KMS-11 (cell line): ENCODE measurements around the gene SLC29A4.
A peak's percentile ranks its signal among the peaks of the same experiment; 100 is the strongest.

Experiments
- H2AFZ ChIP-seq: fragments of 200-600 bp; sonication (generic); 2 replicates; pipeline ENCODE4 v1.6.1; 2016; ENCODE audit warnings: antibody characterized with exemption, mixed run types, low read depth
- H3K27ac ChIP-seq: fragments of 200-600 bp; sonication (generic); 2 replicates; pipeline ENCODE4 v1.6.1; 2016; ENCODE audit warnings: mild to moderate bottlenecking, mixed run types
- H3K27me3 ChIP-seq: fragments of 200-600 bp; sonication (generic); 2 replicates; pipeline ENCODE4 v1.6.1; 2017; ENCODE audit warnings: mild to moderate bottlenecking, low read depth, mixed run types, moderate library complexity; ENCODE audit not compliant: insufficient read depth
- H3K36me3 ChIP-seq: fragments of 200-600 bp; sonication (generic); 2 replicates; pipeline ENCODE4 v1.6.1; 2017; ENCODE audit warnings: mild to moderate bottlenecking, mixed run types; ENCODE audit not compliant: insufficient read depth
- H3K4me1 ChIP-seq: fragments of 200-600 bp; sonication (generic); 2 replicates; pipeline ENCODE4 v1.6.1; 2016; ENCODE audit warnings: mild to moderate bottlenecking, low read depth, mixed run types; ENCODE audit not compliant: poor library complexity, severe bottlenecking
- H3K4me2 ChIP-seq: fragments of 200-600 bp; sonication (generic); 2 replicates; pipeline ENCODE4 v1.7.0; 2016; ENCODE audit warnings: mild to moderate bottlenecking, mixed run types
- H3K4me3 ChIP-seq: fragments of 200-600 bp; sonication (generic); IDR thresholded peaks from 2 replicates; pipeline ENCODE4 v1.6.1; 2017; ENCODE audit warnings: low read depth, low read length, mixed read lengths; ENCODE audit not compliant: insufficient read depth
- H3K79me2 ChIP-seq: fragments of 200-600 bp; sonication (generic); 2 replicates; pipeline ENCODE4 v1.6.1; 2016; ENCODE audit warnings: low read depth, mixed run types; ENCODE audit not compliant: insufficient read depth
- H3K9ac ChIP-seq: fragments of 200-600 bp; sonication (generic); 2 replicates; pipeline ENCODE4 v1.6.1; 2016; ENCODE audit warnings: mild to moderate bottlenecking, mixed run types
- H4K20me1 ChIP-seq: fragments of 200-600 bp; sonication (generic); 2 replicates; pipeline ENCODE4 v1.6.1; 2016; ENCODE audit warnings: mild to moderate bottlenecking, mixed run types; ENCODE audit not compliant: insufficient read depth
- CTCF ChIP-seq: fragments of 200-600 bp; sonication (generic); conservative IDR thresholded peaks from 2 replicates; pipeline ENCODE4 v1.6.1; 2017; ENCODE audit warnings: low read depth, mild to moderate bottlenecking, antibody characterized with exemption, low read length, moderate library complexity, mixed read lengths

The SLC29A4 gene

GRCh38 chr7:5294169-5294987 is 11.6 kb downstream of the SLC29A4 start:
- Histone ChIP-seq H3K27me3 (no peaks in the 10 kb centered on the region; the same call in 1 of the 2 replicates), H3K27ac (no peak overlapping the region), H3K4me2 (no peak overlapping the region), H2AFZ (no peak overlapping the region), H3K4me1 (no peaks in the 10 kb centered on the region), H3K9ac (no peak overlapping the region), H3K79me2 (no peaks in the 10 kb centered on the region), H3K4me3 (no peak overlapping the region), H3K36me3 (no peaks in the 10 kb centered on the region), H4K20me1 (no peaks in the 10 kb centered on the region)
- no peak for TF ChIP-seq CTCF

GRCh38 chr7:5295039-5296014 is 12.6 kb downstream of the SLC29A4 start:
- Histone ChIP-seq H3K9ac (no peak overlapping the region), H3K27me3 (no peaks in the 10 kb centered on the region; the same call in 1 of the 2 replicates), H2AFZ (no peak overlapping the region), H3K36me3 (no peaks in the 10 kb centered on the region), H4K20me1 (no peaks in the 10 kb centered on the region), H3K4me2 (no peak overlapping the region), H3K4me3 (no peak overlapping the region), H3K27ac (no peak overlapping the region), H3K4me1 (no peaks in the 10 kb centered on the region), H3K79me2 (no peaks in the 10 kb centered on the region)
- TF ChIP-seq CTCF, result no peak

GRCh38 chr7:5296015-5296610 is 13.4 kb downstream of the SLC29A4 start:
- Histone ChIP-seq H3K4me1 (no peaks in the 10 kb centered on the region), H3K36me3 (no peaks in the 10 kb centered on the region), H3K4me3 (no peak overlapping the region), H3K79me2 (no peaks in the 10 kb centered on the region), H3K27me3 (peaks cover 4% of the 10 kb centered on the region; the same call in 1 of the 2 replicates), H3K27ac (no peak overlapping the region), H4K20me1 (no peaks in the 10 kb centered on the region), H2AFZ (no peak overlapping the region), H3K9ac (no peak overlapping the region), H3K4me2 (no peak overlapping the region)
- no peak for TF ChIP-seq CTCF

- Histone ChIP-seq H3K4me2 (peak overlapping the region; percentile 13; the same call in 1 of the 2 replicates), H3K4me3 (no peak overlapping the region), H4K20me1 (no peaks in the 10 kb centered on the region), H2AFZ (peak overlapping the region; percentile 41; the same call in 1 of the 2 replicates), H3K27me3 (peaks cover 4% of the 10 kb centered on the region; the same call in 1 of the 2 replicates), H3K9ac (no peak overlapping the region), H3K36me3 (no peaks in the 10 kb centered on the region), H3K4me1 (no peaks in the 10 kb centered on the region), H3K27ac (no peak overlapping the region), H3K79me2 (no peaks in the 10 kb centered on the region)
- no peak for TF ChIP-seq CTCF
Observed at GRCh38 chr7:5296611-5297226, 14.0 kb downstream of the SLC29A4 start.
